WTC11 (cell line): ENCODE data around the gene MRFAP1. TPM values are rescaled to one million over a fixed set of nuclear protein-coding genes. Genes with fewer than 3 reads are reported as not detected.
A peak's percentile ranks its signal among the peaks of the same experiment; 100 is the strongest.

Experiments
- ATAC-seq: fragments of 200-7000 bp; cut with Tn5 transposase; 2 replicates; pipeline ENCODE4 v1.10.0; 2021; ENCODE audit warnings: mild to moderate bottlenecking, moderate library complexity
- CTCF ChIA-PET: fragments of 300-600 bp; sonication (Branson Sonifier 250); formaldehyde crosslinking; loops from one replicate; lab custom pipeline; 2021; ENCODE audit warnings: antibody characterized with exemption; lab: Charles Lee
- POLR2A ChIA-PET: fragments of 350-600 bp; sonication (Branson Sonifier 250); formaldehyde crosslinking; loops from one replicate; lab custom pipeline; 2021; ENCODE audit warnings: antibody characterized with exemption; lab: Charles Lee
- DNase-seq: peaks from one replicate; pipeline ENCODE4 v3.0.0; 2021; ENCODE audit warnings: low spot score
- H3K27ac Mint-ChIP-seq: 2 replicates; pipeline ENCODE4 v1.8.0; 2021; ENCODE audit warnings: mixed read lengths
- H3K27me3 Mint-ChIP-seq: 2 replicates; pipeline ENCODE4 v1.8.0; 2021; ENCODE audit warnings: low read depth, mild to moderate bottlenecking, moderate library complexity, mixed read lengths
- H3K36me3 Mint-ChIP-seq: 2 replicates; pipeline ENCODE4 v1.8.0; 2021; ENCODE audit warnings: mixed read lengths
- H3K4me1 Mint-ChIP-seq: 2 replicates; pipeline ENCODE4 v1.8.0; 2022; ENCODE audit warnings: mixed read lengths
- H3K4me3 Mint-ChIP-seq: 2 replicates; pipeline ENCODE4 v1.8.0; 2021; ENCODE audit warnings: mild to moderate bottlenecking, moderate library complexity, mixed read lengths
- H3K9me3 Mint-ChIP-seq: 2 replicates; pipeline ENCODE4 v1.8.0; 2021; ENCODE audit warnings: mixed read lengths
- ATF2 ChIP-seq: sonication (generic); formaldehyde crosslinking; IDR thresholded peaks from 2 replicates; pipeline ENCODE4 v1.8.1; 2022; ENCODE audit warnings: low read depth, missing genetic modification reagents, borderline replicate concordance
- CREM ChIP-seq: sonication (generic); formaldehyde crosslinking; IDR thresholded peaks from 2 replicates; pipeline ENCODE4 v1.8.1; 2022; ENCODE audit warnings: mild to moderate bottlenecking, missing genetic modification reagents, moderate library complexity
- E2F5 ChIP-seq: sonication (generic); formaldehyde crosslinking; IDR thresholded peaks from 2 replicates; pipeline ENCODE4 v1.8.1; 2022; ENCODE audit warnings: mild to moderate bottlenecking, moderate library complexity, missing genetic modification reagents
- FOXJ3 ChIP-seq: sonication (generic); formaldehyde crosslinking; IDR thresholded peaks from 2 replicates; pipeline ENCODE4 v1.9.0; 2021; ENCODE audit warnings: missing genetic modification reagents, mild to moderate bottlenecking, borderline replicate concordance
- IRF2 ChIP-seq: sonication (generic); formaldehyde crosslinking; IDR thresholded peaks from 2 replicates; pipeline ENCODE4 v1.8.0; 2022; ENCODE audit warnings: low read depth, missing genetic modification reagents, borderline replicate concordance
- MAX ChIP-seq: sonication (generic); formaldehyde crosslinking; IDR thresholded peaks from 2 replicates; pipeline ENCODE4 v1.8.0; 2022; ENCODE audit warnings: mild to moderate bottlenecking, missing genetic modification reagents
- MYBL2 ChIP-seq: sonication (generic); formaldehyde crosslinking; IDR thresholded peaks from 2 replicates; pipeline ENCODE4 v1.8.1; 2023; ENCODE audit warnings: mild to moderate bottlenecking, moderate library complexity, missing genetic modification reagents
- NFE2L1 ChIP-seq: sonication (generic); formaldehyde crosslinking; IDR thresholded peaks from 2 replicates; pipeline ENCODE4 v1.8.1; 2023; ENCODE audit warnings: missing genetic modification reagents
- NR1H2 ChIP-seq: sonication (generic); formaldehyde crosslinking; IDR thresholded peaks from 2 replicates; pipeline ENCODE4 v1.9.0; 2021; ENCODE audit warnings: mild to moderate bottlenecking, moderate library complexity, missing genetic modification reagents
- PRDM15 ChIP-seq: sonication (generic); formaldehyde crosslinking; IDR thresholded peaks from 2 replicates; pipeline ENCODE4 v1.8.0; 2022; ENCODE audit warnings: missing genetic modification reagents
- SP1 ChIP-seq: sonication (generic); formaldehyde crosslinking; conservative IDR thresholded peaks from 2 replicates; pipeline ENCODE4 v1.8.1; 2022; ENCODE audit warnings: missing genetic modification reagents
- TEAD1 ChIP-seq: sonication (generic); formaldehyde crosslinking; IDR thresholded peaks from 2 replicates; pipeline ENCODE4 v1.8.0; 2022; ENCODE audit warnings: mild to moderate bottlenecking, missing genetic modification reagents
- USF1 ChIP-seq: sonication (generic); formaldehyde crosslinking; IDR thresholded peaks from 2 replicates; pipeline ENCODE4 v1.8.0; 2022; ENCODE audit warnings: mild to moderate bottlenecking, missing genetic modification reagents
- ZNF219 ChIP-seq: sonication (generic); formaldehyde crosslinking; IDR thresholded peaks from 2 replicates; pipeline ENCODE4 v1.8.0; 2023; ENCODE audit warnings: missing genetic modification reagents, mild to moderate bottlenecking, borderline replicate concordance
- ZNF263 ChIP-seq: sonication (generic); formaldehyde crosslinking; IDR thresholded peaks from 2 replicates; pipeline ENCODE4 v1.8.1; 2022; ENCODE audit warnings: low read depth, mild to moderate bottlenecking, moderate library complexity, missing genetic modification reagents
- ZNF281 ChIP-seq: sonication (generic); formaldehyde crosslinking; IDR thresholded peaks from 2 replicates; pipeline ENCODE4 v1.8.0; 2023; ENCODE audit warnings: mild to moderate bottlenecking, missing genetic modification reagents
- ZNF512 ChIP-seq: sonication (generic); formaldehyde crosslinking; IDR thresholded peaks from 2 replicates; pipeline ENCODE4 v1.8.1; 2022; ENCODE audit warnings: missing genetic modification reagents, borderline replicate concordance
- total RNA-seq: library from RNA; stranded (reverse); gene quantifications from 3 replicates; pipeline ENCODE4 v1.2.3, GENCODE V29; 2021

MRFAP1 gene
- total RNA-seq, 1 experiment from 2014 or later: 319 TPM

GRCh38 chr4:6594826-6595355 is 45.6 kb upstream of the MRFAP1 start (continued):
- no peak for TF ChIP-seq FOXJ3

GRCh38 chr4:6595897-6596537 is 44.5 kb upstream of the MRFAP1 start:
- POLR2A ChIA-PET: no interaction called here
- peaks cover 4% of the 10 kb centered on the region; the same call in 1 of the 2 replicates for H3K27me3 Mint-ChIP-seq
- ATAC-seq (peak; percentile 97), DNase-seq (peak; percentile 69)
- H3K9me3 Mint-ChIP-seq: no peaks in the 10 kb centered on the region
- peaks cover 2% of the 10 kb centered on the region; the same call in 1 of the 2 replicates for H3K36me3 Mint-ChIP-seq
- CTCF ChIA-PET: interaction anchor here (1.3 kb wide), 1 partner anchor 50 kb away, joined by 3 read pairs; no protein-coding TSS in a partner anchor
- H3K4me3 Mint-ChIP-seq: no peak overlapping the region
- TF ChIP-seq USF1 (CRISPR knock-in tag) (0 out of 2 replicates have a peak, but pooled peaks have one; percentile 21), ZNF263 (CRISPR knock-in tag) (no peak), TEAD1 (CRISPR knock-in tag) (no peak), ATF2 (no peak), IRF2 (CRISPR knock-in tag) (no peak), SP1 (CRISPR knock-in tag) (no peak; the same call in 1 of the 2 replicates), ZNF281 (CRISPR knock-in tag) (no peak), ZNF512 (CRISPR knock-in tag) (no peak)
- H3K27ac Mint-ChIP-seq: no peak overlapping the region
- no peaks in the 10 kb centered on the region for H3K4me1 Mint-ChIP-seq

- Mint-ChIP-seq H3K36me3 (peaks cover 2% of the 10 kb centered on the region; the same call in 1 of the 2 replicates), H3K27me3 (peaks cover 4% of the 10 kb centered on the region; the same call in 1 of the 2 replicates), H3K4me3 (no peak overlapping the region), H3K4me1 (no peaks in the 10 kb centered on the region), H3K9me3 (no peaks in the 10 kb centered on the region), H3K27ac (no peak overlapping the region)
- ChIA-PET CTCF (interaction anchor here (1.1 to 1.5 kb wide), 4 partner anchors 47 to 105 kb away, joined by 3 to 5 read pairs (median 4); no protein-coding TSS in a partner anchor), POLR2A (no interaction called here)
- no peak for ATAC-seq
- DNase-seq: no peak
- TF ChIP-seq PRDM15 (CRISPR knock-in tag) (no peak), CREM (CRISPR knock-in tag) (no peak), NR1H2 (CRISPR knock-in tag) (no peak), NFE2L1 (CRISPR knock-in tag) (no peak), ZNF219 (CRISPR knock-in tag) (no peak), E2F5 (CRISPR knock-in tag) (no peak), MYBL2 (CRISPR knock-in tag) (no peak), MAX (CRISPR knock-in tag) (no peak), TEAD1 (CRISPR knock-in tag) (no peak)
These were observed 43.5 kb upstream of the MRFAP1 start for GRCh38 chr4:6596948-6597347.
